Loucy (cell line): ENCODE results near the gene CD6.

Experiments
- EZH2phosphoT487 ChIP-seq: fragments of 200-600 bp; IDR thresholded peaks from 2 replicates; pipeline ENCODE4 v1.6.1; 2018; ENCODE audit warnings: antibody characterized with exemption, mild to moderate bottlenecking, moderate library complexity, borderline replicate concordance
- TF ChIP-seq, protein P1 (sequence below): fragments of 200-600 bp; sonication (generic); conservative IDR thresholded peaks from 2 replicates; pipeline ENCODE4 v1.5.1; 2014; ENCODE audit warnings: mild to moderate bottlenecking, antibody characterized with exemption, low read length

DNA sequence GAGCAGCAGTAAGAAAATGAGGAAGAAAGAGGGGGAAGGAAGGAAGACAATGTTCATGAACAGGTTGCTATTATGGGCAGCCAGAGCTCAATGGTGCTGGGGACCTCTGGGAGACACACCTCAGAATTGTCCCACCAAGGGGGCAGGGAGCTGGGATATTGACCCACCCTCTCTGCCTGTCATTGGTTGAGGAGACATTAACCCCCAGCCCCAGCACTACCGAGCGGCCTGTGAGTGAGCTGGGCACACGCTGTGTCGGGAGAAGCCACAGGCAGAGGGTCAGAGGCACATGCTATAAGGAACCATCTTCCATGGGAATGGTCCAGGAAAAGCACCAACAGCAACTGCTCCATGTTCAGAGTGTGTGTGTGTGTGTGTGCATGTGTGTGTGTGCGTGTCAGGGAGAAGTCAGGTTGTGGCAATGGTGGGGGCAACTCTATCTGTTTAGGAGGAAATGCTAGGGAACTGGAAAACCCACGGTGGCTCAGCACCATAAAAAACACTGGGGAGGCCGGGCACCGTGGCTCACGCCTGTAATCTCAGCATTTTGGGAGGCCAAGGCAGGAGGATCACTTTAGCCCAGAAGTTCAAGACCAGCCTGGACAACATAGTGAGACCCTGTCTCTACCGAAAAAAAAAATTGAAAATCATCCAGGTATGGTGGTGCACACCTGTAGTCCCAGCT is 49.2 kb downstream of the CD6 start:
- TF ChIP-seq, protein P1, sequence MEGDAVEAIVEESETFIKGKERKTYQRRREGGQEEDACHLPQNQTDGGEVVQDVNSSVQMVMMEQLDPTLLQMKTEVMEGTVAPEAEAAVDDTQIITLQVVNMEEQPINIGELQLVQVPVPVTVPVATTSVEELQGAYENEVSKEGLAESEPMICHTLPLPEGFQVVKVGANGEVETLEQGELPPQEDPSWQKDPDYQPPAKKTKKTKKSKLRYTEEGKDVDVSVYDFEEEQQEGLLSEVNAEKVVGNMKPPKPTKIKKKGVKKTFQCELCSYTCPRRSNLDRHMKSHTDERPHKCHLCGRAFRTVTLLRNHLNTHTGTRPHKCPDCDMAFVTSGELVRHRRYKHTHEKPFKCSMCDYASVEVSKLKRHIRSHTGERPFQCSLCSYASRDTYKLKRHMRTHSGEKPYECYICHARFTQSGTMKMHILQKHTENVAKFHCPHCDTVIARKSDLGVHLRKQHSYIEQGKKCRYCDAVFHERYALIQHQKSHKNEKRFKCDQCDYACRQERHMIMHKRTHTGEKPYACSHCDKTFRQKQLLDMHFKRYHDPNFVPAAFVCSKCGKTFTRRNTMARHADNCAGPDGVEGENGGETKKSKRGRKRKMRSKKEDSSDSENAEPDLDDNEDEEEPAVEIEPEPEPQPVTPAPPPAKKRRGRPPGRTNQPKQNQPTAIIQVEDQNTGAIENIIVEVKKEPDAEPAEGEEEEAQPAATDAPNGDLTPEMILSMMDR = no peak
- TF ChIP-seq EZH2phosphoT487 = no peak
